Heart left ventricle (tissue), 13 donors: ENCODE data around the gene RAX2.

Source experiments
- CTCF ChIP-seq, 12 donors: fragments of 200-600 bp; sonication (generic) in 4 of 12; IDR thresholded peaks; one replicate each; pipeline versions ENCODE4 v1.5.0 to v1.8.0; 2018 to 2022; ENCODE audit warnings: antibody characterized with exemption in 12 of 12, mild to moderate bottlenecking in 5 of 12
- POLR2A ChIP-seq, 2 donors: fragments of 450-650 bp; IDR thresholded peaks; one replicate each; pipeline ENCODE4 v1.6.1; 2017; ENCODE audit warnings: antibody characterized with exemption in 2 of 2, mild to moderate bottlenecking in 2 of 2, moderate library complexity in 2 of 2
- donor health status: ischemic (EF 13 %, LVEDD 7.1; RV severe dilation, severe dysfunction).
- donor health status: DM: no; HTN: yes; CAD: no.
- donor health status: DM: no; HTN: no; CAD: no.
- donor health status: ischemic (EF 25% LVEDD 6.9; RV normal size, moderate dysfunction).
- donor health status: ischemic (EF 25% LVEDD 5.7; RV mildly dilated, moderate dysfunction).
- donor health status: ischemic (EF 35%, LVEDD 5.7; RV mildly dilated, moderate dysfunction).
- donor health status: nonischemic (EF 11% LVEDD 7.7; RV severe dilation, severe dysfunction).
- donor health status: DM: yes; HTN: yes; CAD: no.
- donor health status: PGD.
- donor health status: ischemic (EF 29% LVEDD 5.4; RV normal size, mild dysfunction).
- donor health status: nonischemic (EF 23%, LVEDD 6.1; RV moderate dilation, normal function).

GRCh38 chr19:3776479-3777040 lies 4.5 kb upstream of the RAX2 start:
- TF ChIP-seq CTCF (IDR thresholded peaks at IDR 0.05) (no peak), POLR2A (IDR thresholded peaks at IDR 0.05) (no peak)
